Gastrocnemius medialis (tissue), 4 donors: ENCODE results near the gene MUC2. TPM values are rescaled to one million over a fixed set of nuclear protein-coding genes. Genes with fewer than 3 reads are reported as not detected.

Experiments used
- ATAC-seq, 2 donors: fragments of 150-250 bp; one replicate each; pipeline ENCODE4 v1.9.1; 2016
- DNase-seq, 2 donors: peaks; one replicate each; pipeline ENCODE4 v3.0.0-alpha.2; 2019
- H3K27ac ChIP-seq, 4 donors: fragments of 200-600 bp; sonication (generic); 1 replicate in 1 of 4; 2 replicates in 3 of 4; pipeline ENCODE4 v1.5.1; 2016 to 2018; ENCODE audit warnings: mild to moderate bottlenecking in 2 of 4, moderate library complexity in 1 of 4
- H3K27me3 ChIP-seq, 3 donors: fragments of 200-600 bp; sonication (generic) in 2 of 3; 1 replicate in 1 of 3; 2 replicates in 2 of 3; pipeline versions ENCODE4 v1.5.1 to v1.6.0; 2016 to 2019; ENCODE audit warnings: mild to moderate bottlenecking in 1 of 3, moderate library complexity in 1 of 3
- H3K36me3 ChIP-seq, 2 donors: fragments of 200-600 bp; sonication (generic) in 1 of 2; one replicate each; pipeline ENCODE4 v1.5.1; 2017 to 2018
- H3K4me1 ChIP-seq, 2 donors: fragments of 200-600 bp; sonication (generic) in 1 of 2; one replicate each; pipeline ENCODE4 v1.5.1; 2016 to 2017; ENCODE audit warnings: mild to moderate bottlenecking in 2 of 2
- H3K4me3 ChIP-seq, 4 donors: fragments of 200-600 bp; sonication (generic) in 3 of 4; 1 replicate in 1 of 4; 2 replicates in 3 of 4; pipeline ENCODE4 v1.5.1; 2016 to 2019; ENCODE audit warnings: mild to moderate bottlenecking in 2 of 4
- H3K9me3 ChIP-seq, 3 donors: fragments of 200-600 bp; sonication (generic) in 2 of 3; 1 replicate in 1 of 3; 2 replicates in 2 of 3; pipeline ENCODE4 v1.5.1; 2016 to 2019
- CTCF ChIP-seq, 5 experiments: fragments of 450-650 bp in 3 of 5; fragments of 200-600 bp in 2 of 5; sonication (generic) in 2 of 5; IDR thresholded peaks in 4 of 5; conservative IDR thresholded peaks in 1 of 5; 1 replicate in 4 of 5; 2 replicates in 1 of 5; pipeline ENCODE4 v1.5.1; 2016 to 2019; ENCODE audit warnings: antibody characterized with exemption in 5 of 5, mild to moderate bottlenecking in 3 of 5, moderate library complexity in 3 of 5
- POLR2A ChIP-seq, 2 donors: fragments of 450-650 bp; IDR thresholded peaks; one replicate each; pipeline ENCODE4 v1.6.1; 2017; ENCODE audit warnings: antibody characterized with exemption in 2 of 2, mild to moderate bottlenecking in 2 of 2, moderate library complexity in 2 of 2
- in situ Hi-C, 4 donors: fragments of 200-750 bp; cut with MboI; loops; one replicate each; pipeline versions ENCODE4 v1.15.0 to v1.8.0; 2017; ENCODE audit warnings: low sequenced_read_pairs in 4 of 4
- intact Hi-C: fragments of 100-400 bp; cut with DNase I; formaldehyde crosslinking; loops from one replicate; pipeline ENCODE4 v1.15.1; 2023; ENCODE audit warnings: low total_unique reads
- total RNA-seq, 4 donors: library from RNA; depleted of rRNA; stranded (reverse); fragments of >200 nt; gene quantifications; one replicate each; pipeline versions ENCODE4 v1.1.0 to v1.2.3, GENCODE V29; 2016

Gene MUC2
- total RNA-seq, 4 donors from 2014 or later = 0.90 TPM; not detected in 3

- no peak overlapping the region for H3K4me3 ChIP-seq
- H3K36me3 ChIP-seq = no peaks in the 10 kb centered on the region
- intact Hi-C loops = no loop called here
- ATAC-seq (no peak), DNase-seq (no peak)
- H3K27ac ChIP-seq = no peak overlapping the region
- in situ Hi-C loops = no loop called here
- no peak for TF ChIP-seq POLR2A (IDR thresholded peaks at IDR 0.05)
- no peak for TF ChIP-seq CTCF (IDR thresholded peaks at IDR 0.05 in 4 of 5, conservative IDR thresholded peaks at IDR 0.05 in 1 of 5)
- H3K27me3 ChIP-seq = peaks cover 0 to 6% (median 1%) of the 10 kb centered on the region in 3 donors
- no peaks in the 10 kb centered on the region for H3K9me3 ChIP-seq
- no peaks in the 10 kb centered on the region for H3K4me1 ChIP-seq
Observed at GRCh38 chr11:1030086-1030485, 44.6 kb upstream of the MUC2 start.

GRCh38 chr11:1030556-1030955, 44.1 kb upstream of the MUC2 start:
- DNase-seq (no peak), ATAC-seq (no peak)
- H3K9me3 ChIP-seq = no peaks in the 10 kb centered on the region
- H3K27me3 ChIP-seq = peaks cover 0 to 11% (median 6%) of the 10 kb centered on the region in 3 donors
- no peak overlapping the region for H3K27ac ChIP-seq
- TF ChIP-seq CTCF (IDR thresholded peaks at IDR 0.05 in 4 of 5, conservative IDR thresholded peaks at IDR 0.05 in 1 of 5) (no peak), POLR2A (IDR thresholded peaks at IDR 0.05) (no peak)
- intact Hi-C loops (no loop called here), in situ Hi-C loops (no loop called here)
- no peaks in the 10 kb centered on the region for H3K4me1 ChIP-seq
- no peak overlapping the region for H3K4me3 ChIP-seq
- H3K36me3 ChIP-seq = no peaks in the 10 kb centered on the region

DNA sequence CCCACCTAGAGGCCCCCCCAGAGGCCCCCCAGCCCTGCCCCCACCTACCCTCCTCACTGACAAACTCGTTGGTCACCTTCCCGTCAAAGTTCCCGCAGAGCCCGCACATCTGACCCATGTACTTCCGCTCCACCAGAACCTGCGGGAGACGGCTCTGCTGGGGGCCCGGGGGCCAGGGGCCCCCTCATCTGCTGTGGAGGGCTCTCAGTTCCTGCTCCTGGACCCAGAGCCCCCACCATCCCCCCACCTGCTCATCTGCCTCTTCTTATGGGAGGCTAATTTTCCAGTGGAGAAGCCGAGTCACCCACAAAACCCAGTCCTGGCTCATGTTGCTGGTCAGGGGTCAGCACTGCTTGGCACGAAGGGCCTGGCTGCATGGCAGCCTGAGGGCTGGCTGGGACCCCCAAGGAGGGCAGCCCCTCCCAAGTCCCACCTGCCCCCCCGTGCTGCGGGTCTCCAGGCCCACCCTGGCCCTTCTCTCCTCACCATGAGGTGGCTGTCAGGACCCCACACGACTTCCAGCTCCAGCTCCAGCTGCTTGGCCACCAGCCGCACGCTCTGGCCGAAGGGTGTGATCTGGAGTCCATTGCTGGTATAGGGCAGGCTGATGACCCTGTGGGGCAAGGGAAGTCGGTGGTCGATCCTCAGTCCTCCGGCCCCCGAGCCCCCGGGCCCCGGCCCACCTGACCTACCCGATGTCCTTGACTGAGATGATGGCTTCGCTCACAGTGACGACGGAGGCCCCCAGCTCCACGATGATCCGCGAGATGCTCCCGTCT, 43.4 kb upstream of the MUC2 start:
- H3K9me3 ChIP-seq = no peaks in the 10 kb centered on the region
- H3K27me3 ChIP-seq = peaks cover 0 to 19% (median 14%) of the 10 kb centered on the region in 3 donors
- in situ Hi-C loops = no loop called here
- intact Hi-C loops = no loop called here
- no peaks in the 10 kb centered on the region for H3K4me1 ChIP-seq
- H3K36me3 ChIP-seq = no peaks in the 10 kb centered on the region
- H3K27ac ChIP-seq = no peak overlapping the region
- TF ChIP-seq POLR2A (IDR thresholded peaks at IDR 0.05) (no peak), CTCF (IDR thresholded peaks at IDR 0.05 in 4 of 5, conservative IDR thresholded peaks at IDR 0.05 in 1 of 5) (no peak)
- H3K4me3 ChIP-seq = no peak overlapping the region
- ATAC-seq (no peak), DNase-seq (no peak)

DNA sequence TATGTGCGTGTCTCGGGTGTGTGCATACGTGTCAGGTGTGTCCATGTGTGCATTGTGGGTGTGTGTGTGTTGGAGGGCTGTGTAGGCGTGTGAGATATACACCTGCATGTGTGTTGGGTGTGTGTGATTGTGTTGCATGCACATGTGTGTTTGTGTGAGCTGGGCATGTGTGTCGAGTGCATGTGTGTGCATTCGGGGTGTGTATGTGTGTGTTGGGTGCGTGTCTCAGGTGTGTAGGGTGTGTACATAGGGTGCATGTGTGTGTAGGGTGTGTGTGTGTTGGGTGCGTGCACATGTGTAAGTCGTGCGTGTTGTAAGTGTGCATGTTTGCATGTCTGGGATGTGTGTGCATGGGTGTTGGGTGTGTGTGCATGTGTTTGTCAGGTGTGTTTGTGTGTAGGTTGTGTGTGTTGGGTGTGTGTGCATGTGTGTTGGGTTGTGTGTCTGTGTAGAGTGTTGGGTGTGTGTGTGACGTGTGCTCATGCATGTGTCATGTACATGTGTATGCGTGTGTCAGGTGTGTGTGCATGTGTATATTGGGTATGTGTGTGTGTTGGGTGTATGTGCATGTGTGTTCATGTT, 42.3 kb upstream of the MUC2 start:
- ATAC-seq = no peak
- no peak for DNase-seq
- Histone ChIP-seq H3K36me3 (no peaks in the 10 kb centered on the region), H3K9me3 (no peaks in the 10 kb centered on the region), H3K4me1 (no peaks in the 10 kb centered on the region), H3K4me3 (no peak overlapping the region), H3K27me3 (peaks cover 0 to 23% (median 19%) of the 10 kb centered on the region in 3 donors), H3K27ac (no peak overlapping the region)
- in situ Hi-C loops (no loop called here), intact Hi-C loops (no loop called here)
- TF ChIP-seq CTCF (IDR thresholded peaks at IDR 0.05 in 4 of 5, conservative IDR thresholded peaks at IDR 0.05 in 1 of 5) (no peak), POLR2A (IDR thresholded peaks at IDR 0.05) (no peak)
